Psoas muscle (tissue), 8 donors: Measurements from ENCODE around the gene SPATA22. TPM values are rescaled to one million over a fixed set of nuclear protein-coding genes. Genes with fewer than 3 reads are reported as not detected.

ENCODE experiments used
- ATAC-seq, 4 donors: fragments of 200-7000 bp; cut with Tn5 transposase; one replicate each; pipeline ENCODE4 v1.9.1; 2020; ENCODE audit warnings: moderate library complexity in 3 of 4, mild to moderate bottlenecking in 2 of 4
- DNase-seq, 2 donors: peaks; one replicate each; pipeline ENCODE4 v3.0.0-alpha.2; 2020
- H3K27ac ChIP-seq: fragments of 200-600 bp; one replicate; pipeline ENCODE4 v1.8.0; 2022
- H3K27me3 ChIP-seq, 3 donors: fragments of 200-600 bp in 1 of 3; one replicate each; pipeline versions ENCODE4 v1.6.1 to v1.8.0; 2013 to 2022; ENCODE audit warnings: low read length in 2 of 3, mild to moderate bottlenecking in 2 of 3, moderate library complexity in 1 of 3; ENCODE audit not compliant: insufficient read depth in 3 of 3
- H3K36me3 ChIP-seq, 2 donors: fragments of 200-600 bp in 1 of 2; one replicate each; pipeline versions ENCODE4 v1.6.1 to v1.8.0; 2013 to 2022; ENCODE audit warnings: low read depth in 1 of 2, mild to moderate bottlenecking in 1 of 2, moderate library complexity in 1 of 2; ENCODE audit not compliant: insufficient read depth in 1 of 2
- H3K4me1 ChIP-seq: fragments of 200-600 bp; one replicate; pipeline ENCODE4 v1.8.0; 2022
- H3K4me3 ChIP-seq: fragments of 200-600 bp; one replicate; pipeline ENCODE4 v1.8.0; 2022; ENCODE audit warnings: mild to moderate bottlenecking
- H3K9me3 ChIP-seq: fragments of 200-600 bp; one replicate; pipeline ENCODE4 v1.8.0; 2022
- CTCF ChIP-seq: fragments of 200-600 bp; IDR thresholded peaks from one replicate; pipeline ENCODE4 v1.8.0; 2022; ENCODE audit warnings: antibody characterized with exemption
- WGBS, 3 donors: extraction: QIAGEN DNeasy Blood & Tissue Kit; methylation state at CpG; one replicate each; pipeline versions ENCODE4 v1.1.6 to v1.1.7; 2013; 5-methylcytosine and 5-hydroxymethylcytosine counted together
- intact Hi-C, 2 donors: fragments of 100-400 bp; cut with DNase I; formaldehyde crosslinking; loops; one replicate each; pipeline versions ENCODE4 v1.11.0 to v1.14.2; 2022
- polyA plus RNA-seq, 3 donors: library from polyadenylated mRNA; stranded (reverse); fragments of 200-250 nt; gene quantifications; one replicate each; pipeline ENCODE4 v1.2.3, GENCODE V29; 2013
- total RNA-seq, 4 donors: library from RNA; stranded (reverse); fragmentation: NEBNext Ultra II Directional in 2 of 4; extraction: Animal tissue kit (Norgen Biotek cat#: 25700) in 2 of 4; gene quantifications; one replicate each; pipeline versions ENCODE4 v1.2.1 to v1.2.4, GENCODE V29; 2021 to 2023
- donor health status: healthy with polysubstance abuse.
- donor health status: DM: no; HTN: no; CAD: no; lungs with moderate emphysema.
- donor health status: Bipolar disorder and iron deficiency.
- donor health status: healthy.
- donor health status: DM: yes; HTN: yes; CAD: no.
- donor health status: DM: no; HTN: no; CAD: no.
- donor health status: DM: no; HTN: no; CAD: no.
- donor health status: DM: yes; HTN: yes; CAD: no.

SPATA22 gene
- total and polyA plus RNA-seq, 7 donors: 0.05 to 0.54 (median 0.31) TPM; not detected in 3

GRCh38 chr17:3512505-3513171 lies 41.0 kb upstream of the SPATA22 start:
- peak; percentile 93 to 98 (median 96) for ATAC-seq
- Histone ChIP-seq H3K27ac (peak overlapping the region; percentile 89), H3K36me3 (no peaks in the 10 kb centered on the region), H3K9me3 (no peaks in the 10 kb centered on the region), H3K27me3 (no peaks in the 10 kb centered on the region), H3K4me3 (peak overlapping the region; percentile 55), H3K4me1 (peaks cover 26% of the 10 kb centered on the region)
- intact Hi-C loops: no loop called here
- no peak for TF ChIP-seq CTCF
- WGBS, 3 donors: 12 to 19% (median 17%) methylated on average over 20 of the region's 20 CpGs
- peak; percentile 85 to 92 for DNase-seq

GRCh38 chr17:3511852-3512504 lies 40.4 kb upstream of the SPATA22 start:
- intact Hi-C loops: no loop called here
- ATAC-seq (peak; percentile 38 to 50 (median 39)), DNase-seq (peak in 1 of 2 donors; percentile 62)
- no peak for TF ChIP-seq CTCF
- H3K27me3 ChIP-seq: no peaks in the 10 kb centered on the region
- peak overlapping the region; percentile 89 for H3K27ac ChIP-seq
- peaks cover 26% of the 10 kb centered on the region for H3K4me1 ChIP-seq
- H3K4me3 ChIP-seq: peak overlapping the region; percentile 55
- H3K36me3 ChIP-seq: no peaks in the 10 kb centered on the region
- 30 to 50% (median 35%) methylated on average over 5 to 8 of the region's 8 CpGs for WGBS, 3 donors
- no peaks in the 10 kb centered on the region for H3K9me3 ChIP-seq

- DNase-seq: no peak
Measured at GRCh38 chr17:3510090-3510489, 38.5 kb upstream of the SPATA22 start.

GRCh38 chr17:3507869-3508268 lies 36.2 kb upstream of the SPATA22 start:
- H3K27ac ChIP-seq: no peak overlapping the region
- no peaks in the 10 kb centered on the region for H3K36me3 ChIP-seq
- intact Hi-C loops: no loop called here
- 81 to 91% (median 90%) methylated on average over 3 of the region's 3 CpGs for WGBS, 3 donors
- TF ChIP-seq CTCF: no peak
- DNase-seq (no peak), ATAC-seq (no peak)
- no peaks in the 10 kb centered on the region for H3K9me3 ChIP-seq
- peaks cover 16% of the 10 kb centered on the region for H3K4me1 ChIP-seq
- no peaks in the 10 kb centered on the region for H3K27me3 ChIP-seq
- no peak overlapping the region for H3K4me3 ChIP-seq

More at GRCh38 chr17:3510090-3510489, 38.5 kb upstream of the SPATA22 start:
- intact Hi-C loops: no loop called here
- no peak for ATAC-seq
- Histone ChIP-seq H3K27ac (no peak overlapping the region), H3K9me3 (no peaks in the 10 kb centered on the region), H3K36me3 (no peaks in the 10 kb centered on the region), H3K27me3 (no peaks in the 10 kb centered on the region), H3K4me3 (no peak overlapping the region), H3K4me1 (peaks cover 26% of the 10 kb centered on the region)
- no peak for TF ChIP-seq CTCF
- 63 to 68% (median 67%) methylated on average over 7 of the region's 7 CpGs for WGBS, 3 donors
